ENCODE measurements around the gene ST6GALNAC3. TPM values are rescaled to one million over a fixed set of nuclear protein-coding genes. Genes with fewer than 3 reads are reported as not detected.

ST6GALNAC3 gene
- total RNA-seq, 1 donor from 2014 or later, result 7.3 TPM

- Mint-ChIP-seq H3K9me3 (ENCODE audit: unreplicated experiment) (peaks cover 6% of the 10 kb centered on the region), H3K27me3 (ENCODE audit: unreplicated experiment) (peaks cover 27% of the 10 kb centered on the region), H3K4me1 (ENCODE audit: unreplicated experiment) (peaks cover 17% of the 10 kb centered on the region), H3K4me3 (ENCODE audit: unreplicated experiment) (no peak overlapping the region), H3K36me3 (ENCODE audit: unreplicated experiment) (no peaks in the 10 kb centered on the region), H3K27ac (ENCODE audit: unreplicated experiment) (no peak overlapping the region)
- TF ChIP-seq, protein P1, sequence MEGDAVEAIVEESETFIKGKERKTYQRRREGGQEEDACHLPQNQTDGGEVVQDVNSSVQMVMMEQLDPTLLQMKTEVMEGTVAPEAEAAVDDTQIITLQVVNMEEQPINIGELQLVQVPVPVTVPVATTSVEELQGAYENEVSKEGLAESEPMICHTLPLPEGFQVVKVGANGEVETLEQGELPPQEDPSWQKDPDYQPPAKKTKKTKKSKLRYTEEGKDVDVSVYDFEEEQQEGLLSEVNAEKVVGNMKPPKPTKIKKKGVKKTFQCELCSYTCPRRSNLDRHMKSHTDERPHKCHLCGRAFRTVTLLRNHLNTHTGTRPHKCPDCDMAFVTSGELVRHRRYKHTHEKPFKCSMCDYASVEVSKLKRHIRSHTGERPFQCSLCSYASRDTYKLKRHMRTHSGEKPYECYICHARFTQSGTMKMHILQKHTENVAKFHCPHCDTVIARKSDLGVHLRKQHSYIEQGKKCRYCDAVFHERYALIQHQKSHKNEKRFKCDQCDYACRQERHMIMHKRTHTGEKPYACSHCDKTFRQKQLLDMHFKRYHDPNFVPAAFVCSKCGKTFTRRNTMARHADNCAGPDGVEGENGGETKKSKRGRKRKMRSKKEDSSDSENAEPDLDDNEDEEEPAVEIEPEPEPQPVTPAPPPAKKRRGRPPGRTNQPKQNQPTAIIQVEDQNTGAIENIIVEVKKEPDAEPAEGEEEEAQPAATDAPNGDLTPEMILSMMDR (IDR thresholded peaks at IDR 0.05), result no peak
- no peak for DNase-seq (ENCODE audit: extremely low spot score, unreplicated experiment)
These were observed 587.0 kb downstream of the ST6GALNAC3 start for GRCh38 chr1:76661531-76661930.

- Mint-ChIP-seq H3K9me3 (ENCODE audit: unreplicated experiment) (no peaks in the 10 kb centered on the region), H3K4me3 (ENCODE audit: unreplicated experiment) (no peak overlapping the region), H3K36me3 (ENCODE audit: unreplicated experiment) (peaks cover 2% of the 10 kb centered on the region), H3K27me3 (ENCODE audit: unreplicated experiment) (peaks cover 17% of the 10 kb centered on the region), H3K4me1 (ENCODE audit: unreplicated experiment) (no peaks in the 10 kb centered on the region), H3K27ac (ENCODE audit: unreplicated experiment) (no peak overlapping the region)
- no peak for DNase-seq (ENCODE audit: extremely low spot score, unreplicated experiment)
- TF ChIP-seq, protein P1 (IDR thresholded peaks at IDR 0.05), result no peak
These were observed 592.0 kb downstream of the ST6GALNAC3 start for GRCh38 chr1:76666499-76666898.

GRCh38 chr1:76668046-76668445 lies 593.5 kb downstream of the ST6GALNAC3 start:
- H3K4me1 Mint-ChIP-seq (ENCODE audit: unreplicated experiment), result no peaks in the 10 kb centered on the region
- TF ChIP-seq, protein P1 (IDR thresholded peaks at IDR 0.05), result no peak

GRCh38 chr1:76669131-76669530 lies 594.6 kb downstream of the ST6GALNAC3 start:
- Mint-ChIP-seq H3K36me3 (ENCODE audit: unreplicated experiment) (peaks cover 2% of the 10 kb centered on the region), H3K9me3 (ENCODE audit: unreplicated experiment) (no peaks in the 10 kb centered on the region), H3K27me3 (ENCODE audit: unreplicated experiment) (peaks cover 2% of the 10 kb centered on the region), H3K4me1 (ENCODE audit: unreplicated experiment) (no peaks in the 10 kb centered on the region), H3K4me3 (ENCODE audit: unreplicated experiment) (no peak overlapping the region), H3K27ac (ENCODE audit: unreplicated experiment) (no peak overlapping the region)
- DNase-seq (ENCODE audit: extremely low spot score, unreplicated experiment), result no peak
- TF ChIP-seq, protein P1 (IDR thresholded peaks at IDR 0.05), result no peak

More at GRCh38 chr1:76668046-76668445, 593.5 kb downstream of the ST6GALNAC3 start:
- peaks cover 7% of the 10 kb centered on the region for H3K27me3 Mint-ChIP-seq (ENCODE audit: unreplicated experiment)
- H3K4me3 Mint-ChIP-seq (ENCODE audit: unreplicated experiment), result no peak overlapping the region
- peaks cover 2% of the 10 kb centered on the region for H3K36me3 Mint-ChIP-seq (ENCODE audit: unreplicated experiment)
- no peaks in the 10 kb centered on the region for H3K9me3 Mint-ChIP-seq (ENCODE audit: unreplicated experiment)
- no peak for DNase-seq (ENCODE audit: extremely low spot score, unreplicated experiment)
- H3K27ac Mint-ChIP-seq (ENCODE audit: unreplicated experiment), result no peak overlapping the region

- Mint-ChIP-seq H3K36me3 (ENCODE audit: unreplicated experiment) (peaks cover 2% of the 10 kb centered on the region), H3K4me3 (ENCODE audit: unreplicated experiment) (no peak overlapping the region), H3K27me3 (ENCODE audit: unreplicated experiment) (no peaks in the 10 kb centered on the region), H3K4me1 (ENCODE audit: unreplicated experiment) (no peaks in the 10 kb centered on the region), H3K9me3 (ENCODE audit: unreplicated experiment) (no peaks in the 10 kb centered on the region), H3K27ac (ENCODE audit: unreplicated experiment) (no peak overlapping the region)
- no peak for DNase-seq (ENCODE audit: extremely low spot score, unreplicated experiment)
- TF ChIP-seq, protein P1 (IDR thresholded peaks at IDR 0.05), result no peak
These were observed 595.2 kb downstream of the ST6GALNAC3 start for GRCh38 chr1:76669624-76670315.
